Esophagus muscularis mucosa (tissue), 3 donors: Measurements from ENCODE around the gene STK10.

Experiments used
- POLR2A ChIP-seq: fragments of 450-650 bp; IDR thresholded peaks from one replicate; pipeline ENCODE4 v1.6.1; 2017; ENCODE audit warnings: antibody characterized with exemption, moderate library complexity, mild to moderate bottlenecking, low read depth
- TF ChIP-seq, protein P1 (sequence below), 3 experiments: fragments of 200-600 bp in 2 of 3; fragments of 450-650 bp in 1 of 3; sonication (generic) in 2 of 3; IDR thresholded peaks; one replicate each; pipeline ENCODE4 v1.5.1; 2017 to 2019; ENCODE audit warnings: antibody characterized with exemption in 3 of 3, mild to moderate bottlenecking in 2 of 3, moderate library complexity in 1 of 3

DNA sequence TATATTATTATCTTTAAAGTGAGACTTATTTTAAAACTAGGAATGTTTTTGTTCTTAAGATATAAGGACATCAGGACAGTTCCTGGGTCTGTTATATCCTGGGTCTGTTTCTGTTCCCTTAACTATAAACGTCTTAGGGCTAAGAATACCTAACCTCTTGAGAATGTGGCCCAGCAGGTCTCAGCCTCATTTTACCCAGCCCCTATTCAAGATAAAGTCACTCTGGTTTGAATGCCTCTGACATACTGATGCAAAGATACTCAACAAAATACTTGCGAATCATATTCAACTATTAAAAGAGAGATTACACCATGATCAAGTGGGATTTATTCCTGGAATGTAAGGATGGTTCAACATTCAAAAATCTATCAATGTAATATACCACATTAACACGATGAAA is 51.0 kb downstream of the STK10 start:
- TF ChIP-seq, protein P1, sequence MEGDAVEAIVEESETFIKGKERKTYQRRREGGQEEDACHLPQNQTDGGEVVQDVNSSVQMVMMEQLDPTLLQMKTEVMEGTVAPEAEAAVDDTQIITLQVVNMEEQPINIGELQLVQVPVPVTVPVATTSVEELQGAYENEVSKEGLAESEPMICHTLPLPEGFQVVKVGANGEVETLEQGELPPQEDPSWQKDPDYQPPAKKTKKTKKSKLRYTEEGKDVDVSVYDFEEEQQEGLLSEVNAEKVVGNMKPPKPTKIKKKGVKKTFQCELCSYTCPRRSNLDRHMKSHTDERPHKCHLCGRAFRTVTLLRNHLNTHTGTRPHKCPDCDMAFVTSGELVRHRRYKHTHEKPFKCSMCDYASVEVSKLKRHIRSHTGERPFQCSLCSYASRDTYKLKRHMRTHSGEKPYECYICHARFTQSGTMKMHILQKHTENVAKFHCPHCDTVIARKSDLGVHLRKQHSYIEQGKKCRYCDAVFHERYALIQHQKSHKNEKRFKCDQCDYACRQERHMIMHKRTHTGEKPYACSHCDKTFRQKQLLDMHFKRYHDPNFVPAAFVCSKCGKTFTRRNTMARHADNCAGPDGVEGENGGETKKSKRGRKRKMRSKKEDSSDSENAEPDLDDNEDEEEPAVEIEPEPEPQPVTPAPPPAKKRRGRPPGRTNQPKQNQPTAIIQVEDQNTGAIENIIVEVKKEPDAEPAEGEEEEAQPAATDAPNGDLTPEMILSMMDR (IDR thresholded peaks at IDR 0.05), result no peak
- TF ChIP-seq POLR2A, result no peak
